SU-DHL-6 (cell line): Measurements from ENCODE around the gene TM2D3.

Experiments used
- H2AFZ ChIP-seq: fragments of 200-600 bp; sonication (generic); 2 replicates; pipeline ENCODE4 v1.6.1; 2014; ENCODE audit warnings: low read depth, mild to moderate bottlenecking, moderate library complexity, mixed read lengths, antibody characterized with exemption, low read length; ENCODE audit not compliant: severe bottlenecking
- H3F3A ChIP-seq: fragments of 200-600 bp; shearing (Covaris generic); 2 replicates; pipeline ENCODE4 v1.6.0; 2016; ENCODE audit warnings: antibody characterized with exemption, mild to moderate bottlenecking; ENCODE audit not compliant: insufficient read depth
- H3K27ac ChIP-seq: fragments of 200-600 bp; sonication (generic); 2 replicates; pipeline ENCODE4 v1.5.1; 2016; ENCODE audit warnings: low read depth, mild to moderate bottlenecking, low read length, moderate library complexity, mixed read lengths
- H3K27me3 ChIP-seq: fragments of 200-600 bp; sonication (generic), shearing (Covaris generic); 2 replicates; pipeline ENCODE4 v1.6.0; 2014; ENCODE audit warnings: mild to moderate bottlenecking, low read length
- H3K36me3 ChIP-seq: fragments of 200-600 bp; sonication (generic); 2 replicates; pipeline ENCODE4 v1.6.1; 2014; ENCODE audit warnings: mild to moderate bottlenecking, low read length, mixed read lengths
- H3K4me2 ChIP-seq: fragments of 300-600, 200-600 bp; shearing (Covaris generic), sonication (generic); 2 replicates; pipeline ENCODE4 v1.6.0; 2014; ENCODE audit warnings: low read length, low read depth, mild to moderate bottlenecking; ENCODE audit not compliant: poor library complexity, severe bottlenecking
- H3K4me3 ChIP-seq: fragments of 200-600 bp; sonication (generic); 2 replicates; pipeline ENCODE4 v1.5.1; 2014; ENCODE audit warnings: antibody characterized with exemption, low read length, mild to moderate bottlenecking, mixed read lengths; ENCODE audit not compliant: insufficient read depth, poor library complexity, severe bottlenecking
- H3K79me2 ChIP-seq: fragments of 200-600 bp; sonication (generic); 2 replicates; pipeline ENCODE4 v1.6.1; 2014; ENCODE audit warnings: mild to moderate bottlenecking, low read length, moderate library complexity; ENCODE audit not compliant: insufficient read depth
- H3K9ac ChIP-seq: fragments of 200-600 bp; sonication (generic); 2 replicates; pipeline ENCODE4 v1.7.0; 2014; ENCODE audit warnings: mild to moderate bottlenecking, low read length
- H3K9me2 ChIP-seq: fragments of 200-600 bp; sonication (generic); replicated peaks from 2 replicates; pipeline ENCODE4 v1.6.1; 2014; ENCODE audit warnings: low read length; ENCODE audit not compliant: insufficient read depth
- H3K9me3 ChIP-seq: fragments of 200-600 bp; sonication (generic); 2 replicates; pipeline ENCODE4 v1.6.1; 2014; ENCODE audit warnings: low read length, mixed read lengths; ENCODE audit not compliant: insufficient read depth
- H4K20me1 ChIP-seq: fragments of 200-600 bp; sonication (generic); 2 replicates; pipeline ENCODE4 v1.6.1; 2014; ENCODE audit warnings: low read depth, mild to moderate bottlenecking, antibody characterized with exemption, low read length, moderate library complexity, mixed read lengths
- EZH2phosphoT487 ChIP-seq: fragments of 200-600 bp; sonication (generic), shearing (Covaris generic); conservative IDR thresholded peaks from 2 replicates; pipeline ENCODE4 v1.6.1; 2018; ENCODE audit warnings: mild to moderate bottlenecking, antibody characterized with exemption, low read length, moderate library complexity, mixed read lengths
- TF ChIP-seq, protein P1 (sequence below): fragments of 200-600 bp; sonication (generic); IDR thresholded peaks from one replicate; pipeline ENCODE4 v1.5.1; 2017; ENCODE audit warnings: antibody characterized with exemption, mild to moderate bottlenecking, low read length, moderate library complexity; ENCODE audit not compliant: insufficient read depth, poor library complexity, severe bottlenecking

The TM2D3 gene

DNA sequence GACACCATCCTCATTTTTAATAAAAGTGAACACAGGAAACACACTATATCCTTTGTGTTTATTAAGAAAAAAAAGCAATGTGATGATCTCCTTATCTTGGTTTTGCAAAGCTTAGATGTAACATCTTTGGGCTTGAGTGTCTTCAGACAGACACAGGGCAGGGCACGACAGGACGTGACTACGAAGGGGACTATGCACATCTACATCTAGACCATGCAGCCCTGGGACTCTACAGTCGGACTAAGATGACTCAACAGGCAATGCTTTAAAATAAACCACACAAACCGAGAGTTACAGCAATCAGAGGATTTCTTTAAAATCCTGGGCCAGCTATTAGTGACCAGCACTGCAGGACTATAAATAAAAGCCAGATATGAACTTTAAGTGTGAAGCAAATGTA is 22.8 kb upstream of the TM2D3 start:
- no peak overlapping the region for H3K4me2 ChIP-seq
- no peak overlapping the region for H3K27ac ChIP-seq
- no peak overlapping the region for H2AFZ ChIP-seq

DNA sequence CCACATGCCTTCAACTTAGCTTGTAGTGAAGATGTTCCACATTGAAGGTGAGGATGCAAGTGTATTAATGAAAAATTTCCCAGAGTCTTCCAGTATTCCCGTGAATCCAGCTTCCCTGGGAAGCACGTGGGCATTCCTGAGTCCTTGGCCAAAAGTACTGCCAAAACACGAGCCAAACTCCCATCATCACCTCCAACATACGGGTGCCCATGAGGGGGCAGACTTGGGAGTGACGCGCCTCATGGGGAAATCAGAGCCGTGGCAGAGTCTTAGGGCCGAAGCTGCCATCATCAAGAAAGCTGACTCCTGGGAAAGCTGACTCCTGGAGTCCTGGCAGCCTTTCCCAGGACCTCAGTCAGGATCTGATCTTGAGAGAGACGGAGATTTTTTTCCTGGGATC is 20.1 kb upstream of the TM2D3 start:
- Histone ChIP-seq H3K9me3 (no peaks in the 10 kb centered on the region), H3K9ac (no peak overlapping the region), H3K36me3 (no peaks in the 10 kb centered on the region), H3K27me3 (no peaks in the 10 kb centered on the region), H3F3A (no peaks in the 10 kb centered on the region), H2AFZ (no peak overlapping the region), H3K4me3 (no peak overlapping the region), H4K20me1 (no peaks in the 10 kb centered on the region), H3K79me2 (no peaks in the 10 kb centered on the region), H3K9me2 (no peaks in the 10 kb centered on the region), H3K27ac (no peak overlapping the region), H3K4me2 (no peak overlapping the region)
- TF ChIP-seq EZH2phosphoT487: no peak
- TF ChIP-seq, protein P1, sequence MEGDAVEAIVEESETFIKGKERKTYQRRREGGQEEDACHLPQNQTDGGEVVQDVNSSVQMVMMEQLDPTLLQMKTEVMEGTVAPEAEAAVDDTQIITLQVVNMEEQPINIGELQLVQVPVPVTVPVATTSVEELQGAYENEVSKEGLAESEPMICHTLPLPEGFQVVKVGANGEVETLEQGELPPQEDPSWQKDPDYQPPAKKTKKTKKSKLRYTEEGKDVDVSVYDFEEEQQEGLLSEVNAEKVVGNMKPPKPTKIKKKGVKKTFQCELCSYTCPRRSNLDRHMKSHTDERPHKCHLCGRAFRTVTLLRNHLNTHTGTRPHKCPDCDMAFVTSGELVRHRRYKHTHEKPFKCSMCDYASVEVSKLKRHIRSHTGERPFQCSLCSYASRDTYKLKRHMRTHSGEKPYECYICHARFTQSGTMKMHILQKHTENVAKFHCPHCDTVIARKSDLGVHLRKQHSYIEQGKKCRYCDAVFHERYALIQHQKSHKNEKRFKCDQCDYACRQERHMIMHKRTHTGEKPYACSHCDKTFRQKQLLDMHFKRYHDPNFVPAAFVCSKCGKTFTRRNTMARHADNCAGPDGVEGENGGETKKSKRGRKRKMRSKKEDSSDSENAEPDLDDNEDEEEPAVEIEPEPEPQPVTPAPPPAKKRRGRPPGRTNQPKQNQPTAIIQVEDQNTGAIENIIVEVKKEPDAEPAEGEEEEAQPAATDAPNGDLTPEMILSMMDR: no peak

More for the DNA sequence above, 22.8 kb upstream of the TM2D3 start:
- TF ChIP-seq EZH2phosphoT487: no peak
- TF ChIP-seq, protein P1: no peak
- Histone ChIP-seq H3K9ac (no peak overlapping the region), H3K9me3 (no peaks in the 10 kb centered on the region), H3K9me2 (no peaks in the 10 kb centered on the region), H4K20me1 (no peaks in the 10 kb centered on the region), H3K79me2 (no peaks in the 10 kb centered on the region), H3K36me3 (no peaks in the 10 kb centered on the region), H3F3A (no peaks in the 10 kb centered on the region), H3K27me3 (no peaks in the 10 kb centered on the region), H3K4me3 (no peak overlapping the region)

DNA sequence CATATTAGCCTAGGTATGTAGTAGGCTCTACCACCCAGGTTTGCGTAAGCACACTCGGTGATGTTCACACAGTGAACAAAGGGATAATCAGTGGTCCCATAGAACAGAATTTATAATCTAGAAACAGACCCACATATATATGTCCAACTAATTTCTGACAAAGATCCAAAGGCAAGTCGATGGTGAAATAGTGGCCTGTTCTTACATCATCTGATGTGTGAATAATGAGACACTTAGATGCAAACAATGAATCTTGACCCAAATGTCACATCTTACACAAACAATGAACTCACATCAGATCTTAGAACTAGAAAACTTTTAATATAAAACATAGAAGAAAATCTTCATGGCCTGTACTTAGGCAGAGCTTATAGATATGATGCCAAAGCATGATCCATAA is 17.6 kb upstream of the TM2D3 start:
- Histone ChIP-seq H3K4me2 (no peak overlapping the region), H3K79me2 (no peaks in the 10 kb centered on the region), H3K27ac (no peak overlapping the region), H3K4me3 (no peak overlapping the region), H3F3A (no peaks in the 10 kb centered on the region), H2AFZ (no peak overlapping the region), H3K9me2 (no peaks in the 10 kb centered on the region), H4K20me1 (no peaks in the 10 kb centered on the region), H3K9ac (no peak overlapping the region), H3K27me3 (no peaks in the 10 kb centered on the region), H3K9me3 (0 out of 2 replicates have a peak, but pooled peaks cover 4% of the 10 kb centered on the region), H3K36me3 (no peaks in the 10 kb centered on the region)
- no peak for TF ChIP-seq EZH2phosphoT487
- TF ChIP-seq, protein P1: no peak

DNA sequence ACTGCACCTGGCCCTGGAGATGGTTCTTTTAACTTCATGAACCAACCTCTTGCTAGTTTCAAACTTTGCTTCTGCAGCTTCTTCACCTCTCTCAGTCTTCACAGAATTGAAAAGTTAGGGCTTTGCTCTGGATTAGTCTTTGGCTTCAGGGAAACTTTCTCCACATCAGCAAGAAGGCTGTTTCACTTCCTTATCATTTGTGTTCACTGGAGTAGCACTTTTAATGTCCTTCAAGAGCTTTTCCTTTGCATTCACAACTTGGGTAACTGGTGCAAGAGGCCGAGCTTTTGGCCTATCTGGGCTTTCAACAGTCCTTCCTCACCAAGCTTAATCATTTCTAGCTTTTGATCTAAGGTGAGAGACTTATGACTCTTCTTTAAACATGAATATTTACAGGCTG is 15.7 kb upstream of the TM2D3 start:
- no peak for TF ChIP-seq EZH2phosphoT487
- TF ChIP-seq, protein P1: no peak
- H3K27ac ChIP-seq: no peak overlapping the region
- H3K4me3 ChIP-seq: no peak overlapping the region
- no peaks in the 10 kb centered on the region for H3K79me2 ChIP-seq
- no peak overlapping the region for H3K9ac ChIP-seq
- no peaks in the 10 kb centered on the region for H4K20me1 ChIP-seq
- no peaks in the 10 kb centered on the region for H3K9me2 ChIP-seq
- 0 out of 2 replicates have a peak, but pooled peaks cover 4% of the 10 kb centered on the region for H3K9me3 ChIP-seq
- no peaks in the 10 kb centered on the region for H3K27me3 ChIP-seq
- H3K36me3 ChIP-seq: no peaks in the 10 kb centered on the region
- H2AFZ ChIP-seq: no peak overlapping the region
- H3F3A ChIP-seq: no peaks in the 10 kb centered on the region
- H3K4me2 ChIP-seq: no peak overlapping the region
